ENCODE measurements around the gene CLN6. TPM values are rescaled to one million over a fixed set of nuclear protein-coding genes. Genes with fewer than 3 reads are reported as not detected.

The CLN6 gene
- total RNA-seq, 1 experiment from 2014 or later: 71.9 TPM

DNA sequence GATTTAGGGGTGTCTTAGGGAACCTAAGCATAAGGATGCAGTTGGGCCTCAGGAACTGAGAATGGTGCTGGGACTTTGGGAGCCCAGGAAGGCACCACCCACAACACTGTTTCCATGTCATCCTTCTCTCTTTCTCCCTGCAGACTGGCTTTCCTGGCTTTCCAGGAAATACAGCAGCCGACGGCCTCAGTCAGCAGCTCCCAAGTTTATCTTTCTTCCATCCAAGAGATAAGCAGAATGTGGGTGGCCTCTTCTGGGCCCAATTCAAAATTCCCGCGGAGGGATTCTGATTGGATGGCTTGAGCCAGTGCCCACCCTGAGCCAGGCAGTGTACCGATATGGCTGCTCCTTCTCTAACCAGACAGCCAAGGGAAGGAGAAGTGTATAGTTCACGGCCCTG is 4.5 kb upstream of the CLN6 start:
- no peaks in the 10 kb centered on the region for H3K27me3 ChIP-seq (ENCODE audit: insufficient read depth, low read length)
- no peak overlapping the region for H2BK15ac ChIP-seq (ENCODE audit: low read depth, low read length)
- H2AFZ ChIP-seq (ENCODE audit: low read length): no peak overlapping the region
- H2BK20ac ChIP-seq (ENCODE audit: low read depth, low read length, poor library complexity, severe bottlenecking): no peak overlapping the region
- no peak overlapping the region for H4K8ac ChIP-seq (replicated peaks; ENCODE audit: insufficient read length, low read depth, low read length)
- H3K23ac ChIP-seq (ENCODE audit: insufficient read length, low read depth, low read length): no peak overlapping the region
- no peaks in the 10 kb centered on the region for H3K9me3 ChIP-seq (ENCODE audit: control insufficient read depth, low read depth, low read length)
- H3K4me2 ChIP-seq (ENCODE audit: insufficient read depth, insufficient read length, low read length): no peak overlapping the region
- no peak overlapping the region for H4K5ac ChIP-seq (ENCODE audit: insufficient read length, low read depth, low read length)
- no peaks in the 10 kb centered on the region; a peak in 1 of 7 replicates for H3K36me3 Mint-ChIP-seq (ENCODE audit: insufficient read depth in 1 of 3, low read depth in 3 of 3)
- H2AK5ac ChIP-seq (ENCODE audit: insufficient read length, low read length): no peak overlapping the region
- H3K79me2 ChIP-seq (ENCODE audit: insufficient read depth, low read length): no peaks in the 10 kb centered on the region; the same call in 1 of the 2 replicates
- no peaks in the 10 kb centered on the region for H3K79me1 ChIP-seq (ENCODE audit: insufficient read depth, low read depth, low read length, poor library complexity, severe bottlenecking)
- H2BK120ac ChIP-seq (ENCODE audit: low read depth, low read length, poor library complexity, severe bottlenecking): no peak overlapping the region
- H3K4ac ChIP-seq (ENCODE audit: low read depth, low read length): no peak overlapping the region
- no peak for DNase-seq
- H2BK12ac ChIP-seq (ENCODE audit: insufficient read length, low read depth, low read length): no peak overlapping the region
- H3K4me1 Mint-ChIP-seq: peaks cover 19 to 28% of the 10 kb centered on the region in 2 experiments
- no peak overlapping the region for H3K4me3 Mint-ChIP-seq
- no peak overlapping the region for H3K14ac ChIP-seq (ENCODE audit: insufficient read depth, low read length)
- H3K27ac ChIP-seq (ENCODE audit: insufficient read length, low read depth, low read length): no peak overlapping the region
- peaks cover 19% of the 10 kb centered on the region for H3K27me3 Mint-ChIP-seq (ENCODE audit: low read depth)
- no peaks in the 10 kb centered on the region for H4K20me1 ChIP-seq (ENCODE audit: control insufficient read depth, insufficient read depth, insufficient read length)
- H3K56ac ChIP-seq (ENCODE audit: insufficient read length, low read depth, low read length): no peak overlapping the region
- peaks cover 7% of the 10 kb centered on the region for H3K23me2 ChIP-seq (ENCODE audit: insufficient read length, low read depth, low read length, poor library complexity, severe bottlenecking)
- H3K18ac ChIP-seq (ENCODE audit: insufficient read length, low read depth, low read length): no peak overlapping the region
- no peak overlapping the region for H4K91ac ChIP-seq (ENCODE audit: insufficient read length, low read depth, low read length)
- no peaks in the 10 kb centered on the region; the same call in 1 of the 2 replicates for H3K4me1 ChIP-seq (ENCODE audit: insufficient read depth, low read length)
- no peaks in the 10 kb centered on the region for H3K9me3 Mint-ChIP-seq
- H2BK5ac ChIP-seq (ENCODE audit: insufficient read length, low read length): no peak overlapping the region
- H3K27ac Mint-ChIP-seq: no peak overlapping the region; a peak in 1 of 7 replicates
- H3T11ph ChIP-seq (ENCODE audit: low read length): no peak overlapping the region
- H3K9ac ChIP-seq (ENCODE audit: extremely low read depth, insufficient read length, low read length): no peak overlapping the region
- TF ChIP-seq, protein P1, sequence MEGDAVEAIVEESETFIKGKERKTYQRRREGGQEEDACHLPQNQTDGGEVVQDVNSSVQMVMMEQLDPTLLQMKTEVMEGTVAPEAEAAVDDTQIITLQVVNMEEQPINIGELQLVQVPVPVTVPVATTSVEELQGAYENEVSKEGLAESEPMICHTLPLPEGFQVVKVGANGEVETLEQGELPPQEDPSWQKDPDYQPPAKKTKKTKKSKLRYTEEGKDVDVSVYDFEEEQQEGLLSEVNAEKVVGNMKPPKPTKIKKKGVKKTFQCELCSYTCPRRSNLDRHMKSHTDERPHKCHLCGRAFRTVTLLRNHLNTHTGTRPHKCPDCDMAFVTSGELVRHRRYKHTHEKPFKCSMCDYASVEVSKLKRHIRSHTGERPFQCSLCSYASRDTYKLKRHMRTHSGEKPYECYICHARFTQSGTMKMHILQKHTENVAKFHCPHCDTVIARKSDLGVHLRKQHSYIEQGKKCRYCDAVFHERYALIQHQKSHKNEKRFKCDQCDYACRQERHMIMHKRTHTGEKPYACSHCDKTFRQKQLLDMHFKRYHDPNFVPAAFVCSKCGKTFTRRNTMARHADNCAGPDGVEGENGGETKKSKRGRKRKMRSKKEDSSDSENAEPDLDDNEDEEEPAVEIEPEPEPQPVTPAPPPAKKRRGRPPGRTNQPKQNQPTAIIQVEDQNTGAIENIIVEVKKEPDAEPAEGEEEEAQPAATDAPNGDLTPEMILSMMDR (conservative IDR thresholded peaks at IDR 0.05): no peak
- no CpG with 5 or more reads among the region's 6 CpGs for WGBS (ENCODE audit: extremely low coverage, insufficient read length, low lambda C conversion rate)

All from H9 (cell line).